K562 (cell line): ENCODE results near the gene SRPK2. TPM values are rescaled to one million over a fixed set of nuclear protein-coding genes. Genes with fewer than 3 reads are reported as not detected.
A peak's percentile ranks its signal among the peaks of the same experiment; 100 is the strongest.

ENCODE experiments used
- ATAC-seq: fragments of 200-7000 bp; cut with Tn5 transposase; 3 replicates; pipeline ENCODE4 v1.9.1; 2020; ENCODE audit warnings: moderate library complexity
- BruUV-seq: library from RNA; stranded (reverse); fragments of 400-500 nt; replicated peaks from 2 replicates; lab custom pipeline; 2021; lab: Mats Ljungman, UMichigan
- CTCF ChIA-PET: fragments of 300-600 bp; formaldehyde crosslinking; extraction: SDS; loops from one replicate; lab custom pipeline; 2021; ENCODE audit warnings: low intra/inter-chr PET ratio; lab: Yijun Ruan, JAX
- POLR2A ChIA-PET: fragments of 300-600, 350-650 bp; sonication (Branson Sonifier 250); formaldehyde crosslinking; extraction: SDS; loops from one replicate; lab custom pipeline; 2021; ENCODE audit warnings: antibody characterized with exemption, inconsistent platforms; lab: Yijun Ruan, JAX
- DNase-seq, 4 experiments: peaks; one replicate each; pipeline versions ENCODE4 v3.0.0 to v3.0.0-alpha.2; 2011 to 2018; ENCODE audit warnings: low spot score in 3 of 4, mixed read lengths in 3 of 4; ENCODE audit errors: extremely low read depth in 1 of 4
- FAIRE-seq: peaks from 2 replicates; lab custom pipeline; 2011; peaks lifted over from hg19 to GRCh38; lab: Jason Lieb, UNC
- H2AFZ ChIP-seq: 2 replicates; pipeline ENCODE4 v1.6.0; 2011; ENCODE audit warnings: low read depth, low read length, control low read depth, inconsistent platforms
- H3K27ac ChIP-seq: fragments of 200-600 bp; 3 replicates; pipeline ENCODE4 v1.8.0; 2011; ENCODE audit warnings: low read depth, mild to moderate bottlenecking, control low read depth, inconsistent platforms, low read length, moderate library complexity, mixed read lengths; ENCODE audit errors: extremely low read depth
- H3K27me3 ChIP-seq, 2 experiments: fragments of 300-600 bp in 1 of 2; 2 replicates in 1 of 2; 3 replicates in 1 of 2; pipeline versions ENCODE4 v1.6.0 to v1.8.0; 2011; ENCODE audit warnings: inconsistent platforms in 2 of 2, low read length in 2 of 2, mild to moderate bottlenecking in 1 of 2, mixed read lengths in 1 of 2, moderate library complexity in 1 of 2; ENCODE audit not compliant: control insufficient read depth in 2 of 2, insufficient read depth in 2 of 2
- H3K36me3 ChIP-seq: fragments of 300-600 bp; 3 replicates; pipeline ENCODE4 v1.8.0; 2011; ENCODE audit warnings: mild to moderate bottlenecking, low read length, inconsistent platforms; ENCODE audit not compliant: control insufficient read depth, insufficient read depth
- H3K4me1 ChIP-seq, 2 experiments: fragments of 200-600 bp in 1 of 2; replicated peaks in 1 of 2; 2 replicates in 1 of 2; 3 replicates in 1 of 2; pipeline versions ENCODE4 v1.5.1 to v1.8.0; 2011; ENCODE audit warnings: inconsistent platforms in 2 of 2, low read length in 2 of 2, mild to moderate bottlenecking in 1 of 2, mixed read lengths in 1 of 2, moderate library complexity in 1 of 2; ENCODE audit not compliant: control insufficient read depth in 2 of 2, insufficient read depth in 2 of 2
- H3K4me2 ChIP-seq: 2 replicates; pipeline ENCODE4 v1.6.1; 2011; ENCODE audit warnings: low read length, control low read depth, inconsistent platforms, mixed read lengths; ENCODE audit not compliant: insufficient read depth
- H3K4me3 ChIP-seq: fragments of 200-600 bp; sonication (generic), shearing (Covaris generic); 2 replicates; pipeline ENCODE4 v1.5.1; 2016; ENCODE audit warnings: control low read depth, inconsistent platforms
- H3K79me2 ChIP-seq: fragments of 200-600 bp; 3 replicates; pipeline ENCODE4 v1.8.0; 2011; ENCODE audit warnings: low read length, inconsistent platforms; ENCODE audit not compliant: control insufficient read depth, insufficient read depth
- H3K9ac ChIP-seq, 2 experiments: 2 replicates each; pipeline versions ENCODE4 v1.6.0 to v1.6.1; 2011; ENCODE audit warnings: low read depth in 2 of 2, low read length in 2 of 2, control low read depth in 1 of 2, inconsistent platforms in 1 of 2, mild to moderate bottlenecking in 1 of 2, mixed read lengths in 1 of 2; ENCODE audit not compliant: insufficient read depth in 1 of 2
- H3K9me1 ChIP-seq: one replicate; pipeline ENCODE4 v1.6.0; 2011; ENCODE audit warnings: inconsistent platforms, mild to moderate bottlenecking, low read length, moderate library complexity; ENCODE audit not compliant: control insufficient read depth, insufficient read depth
- H3K9me3 ChIP-seq: replicated peaks from 2 replicates; pipeline ENCODE4 v1.5.1; 2011; ENCODE audit warnings: low read depth, low read length, inconsistent platforms; ENCODE audit not compliant: control insufficient read depth, insufficient read depth
- H4K20me1 ChIP-seq: replicated peaks from 2 replicates; pipeline ENCODE4 v1.6.1; 2011; ENCODE audit warnings: low read length, inconsistent platforms, mixed read lengths; ENCODE audit not compliant: control insufficient read depth, insufficient read depth
- ARID4B ChIP-seq: sonication (generic); formaldehyde crosslinking; IDR thresholded peaks from 2 replicates; pipeline ENCODE4 v1.8.0; 2022; ENCODE audit warnings: mild to moderate bottlenecking, missing genetic modification reagents
- CTCF ChIP-seq, 3 experiments: IDR thresholded peaks in 2 of 3; conservative IDR thresholded peaks in 1 of 3; 2 replicates each; pipeline ENCODE4 v1.5.1; 2011 to 2012; ENCODE audit warnings: low read length in 3 of 3, mild to moderate bottlenecking in 3 of 3, control low read depth in 2 of 3, improper control_type of control experiment in 1 of 3, inconsistent platforms in 1 of 3, low read depth in 1 of 3, mixed read lengths in 1 of 3, moderate library complexity in 1 of 3; ENCODE audit not compliant: insufficient read depth in 2 of 3
- KLF16 ChIP-seq: IDR thresholded peaks from 2 replicates; pipeline ENCODE4 v1.6.1; 2016; ENCODE audit warnings: antibody characterized with exemption
- MAZ ChIP-seq, 2 experiments: fragments of 450-650 bp in 1 of 2; sonication (generic) in 1 of 2; formaldehyde crosslinking; IDR thresholded peaks in 1 of 2; conservative IDR thresholded peaks in 1 of 2; 2 replicates each; pipeline versions ENCODE4 v1.4.0 to v1.5.0; 2020; ENCODE audit warnings: mild to moderate bottlenecking in 1 of 2, missing genetic modification reagents in 1 of 2
- NEUROD1 ChIP-seq: fragments of 150-350 bp; IDR thresholded peaks from 2 replicates; pipeline ENCODE4 v1.6.1; 2014; ENCODE audit warnings: borderline replicate concordance, low read length, low read depth; ENCODE audit not compliant: partially characterized antibody
- POLR2A ChIP-seq: fragments of 450-650 bp; conservative IDR thresholded peaks from 2 replicates; pipeline ENCODE4 v1.6.1; 2016
- POLR3G ChIP-seq: IDR thresholded peaks from 2 replicates; pipeline ENCODE4 v1.6.1; 2011; ENCODE audit not compliant: insufficient read length, insufficient replicate concordance; ENCODE audit errors: extremely low read depth
- TCF7 ChIP-seq: sonication (generic); IDR thresholded peaks from 2 replicates; pipeline ENCODE4 v1.6.1; 2016; ENCODE audit warnings: antibody characterized with exemption, borderline replicate concordance
- ZBTB17 ChIP-seq: fragments of 450-650 bp; formaldehyde crosslinking; IDR thresholded peaks from 2 replicates; pipeline ENCODE4 v1.4.0; 2020; ENCODE audit warnings: mild to moderate bottlenecking
- ZNF282 ChIP-seq: sonication (generic); formaldehyde crosslinking; IDR thresholded peaks from 2 replicates; pipeline ENCODE4 v1.8.1; 2023; ENCODE audit warnings: missing genetic modification reagents
- ZNF507 ChIP-seq: conservative IDR thresholded peaks from 2 replicates; pipeline ENCODE4 v1.6.1; 2017; ENCODE audit warnings: missing genetic modification characterization, missing compliant biosample characterization
- ZNF780A ChIP-seq: fragments of 250-450 bp; sonication (Bioruptor Pico); IDR thresholded peaks from 2 replicates; pipeline ENCODE4 v1.5.0; 2021; ENCODE audit warnings: mild to moderate bottlenecking
- WGBS: fragments of 100-300 bp; shearing (Covaris generic); methylation state at CpG from one replicate; pipeline ENCODE4 v1.1.6; 2016; ENCODE audit warnings: low coverage, mixed read lengths; ENCODE audit not compliant: insufficient coverage; ENCODE audit errors: missing lambda C conversion rate; 5-methylcytosine and 5-hydroxymethylcytosine counted together
- in situ Hi-C: fragments of 300-500 bp; cut with MboI; formaldehyde crosslinking; loops from 4 replicates; pipeline ENCODE4 v1.15.0; 2018; ENCODE audit warnings: inconsistent platforms, mixed read lengths
- intact Hi-C: fragments of 100-400 bp; cut with micrococcal nuclease; formaldehyde crosslinking; loops from 2 replicates; pipeline ENCODE4 v1.14.2; 2022
- polyA plus RNA-seq, 8 experiments: library from polyadenylated mRNA; depleted of rRNA in 4 of 8; stranded (reverse) in 5 of 8; unstranded in 3 of 8; fragments of >200 nt; fragmentation: Nextera tagmentation in 2 of 8; fragmentation: Illumina TruSeq in 1 of 8; extraction: Ambion mirVana in 2 of 8; extraction: Trizol in 1 of 8; gene quantifications; 2 replicates each; pipeline versions ENCODE4 v1.2.1 to v1.2.3, GENCODE V29; 2011 to 2014; ENCODE audit warnings: inconsistent platforms in 1 of 8, missing spikeins in 1 of 8
- total RNA-seq, 7 experiments: library from RNA; depleted of rRNA in 6 of 7; stranded (reverse); fragments of >200 nt in 6 of 7; fragmentation: Illumina TruSeq in 2 of 7; extraction: Trizol in 2 of 7; gene quantifications; 2 replicates each; pipeline versions ENCODE4 v1.2.1 to v1.2.3, GENCODE V29; 2011 to 2021; ENCODE audit warnings: low replicate concordance in 1 of 7
- TF ChIP-seq, protein P1 (sequence below): IDR thresholded peaks from 2 replicates; pipeline ENCODE4 v1.6.1; 2011; ENCODE audit not compliant: insufficient read length; ENCODE audit errors: extremely low read depth
- TF ChIP-seq, protein P2 (sequence below): fragments of 450-650 bp; IDR thresholded peaks from 2 replicates; pipeline ENCODE4 v1.6.1; 2018; ENCODE audit warnings: mild to moderate bottlenecking, low read depth; ENCODE audit not compliant: partially characterized antibody

SRPK2 gene
- total and polyA plus RNA-seq, 9 of the 15 experiments (the other 6 are each of a cell fraction or from before 2014, with no cell fraction given): 21.5 to 44.7 (median 33.3) TPM

DNA sequence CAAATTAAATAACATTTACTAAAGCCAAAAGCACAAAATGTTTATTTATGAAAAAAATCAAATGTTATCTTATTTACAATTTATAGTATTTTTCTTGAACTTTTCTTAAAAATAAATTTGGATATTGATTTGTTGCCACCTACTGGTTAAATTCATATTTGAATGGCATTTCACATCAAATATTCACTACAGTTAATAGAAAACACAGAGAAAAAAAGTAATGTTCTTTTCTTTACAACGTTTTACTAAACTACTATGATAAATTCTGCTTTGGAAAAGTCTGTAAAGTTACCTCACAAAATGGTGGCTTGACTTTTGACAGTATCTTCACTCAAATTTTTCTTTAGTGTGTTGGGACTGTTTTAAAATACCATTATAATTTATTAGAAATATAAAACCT is 52.7 kb downstream of the SRPK2 start:
- no peak overlapping the region for H3K4me2 ChIP-seq
- FAIRE-seq: no peak
- BruUV-seq: no TSS peak
- H2AFZ ChIP-seq: no peak overlapping the region
- no peak overlapping the region for H3K9ac ChIP-seq
- no peaks in the 10 kb centered on the region for H3K36me3 ChIP-seq
- peaks cover 36% of the 10 kb centered on the region; the same call in 2 of the 3 replicates for H3K79me2 ChIP-seq
- 3% methylated on average over 1 of the region's 1 CpG for WGBS
- intact Hi-C loops (loop anchor here (1.0 to 5.0 kb wide), 3 partner anchors 183 to 414 kb away; no protein-coding TSS in a partner anchor), in situ Hi-C loops (no loop called here)
- no peaks in the 10 kb centered on the region for H3K27me3 ChIP-seq
- ATAC-seq: no peak
- H3K9me1 ChIP-seq: no peaks in the 10 kb centered on the region
- no peak overlapping the region for H3K4me3 ChIP-seq
- no peaks in the 10 kb centered on the region for H3K9me3 ChIP-seq
- DNase-seq: no peak
- H4K20me1 ChIP-seq: no peaks in the 10 kb centered on the region; the same call in 1 of the 2 replicates
- H3K4me1 ChIP-seq: peaks cover 0 to 4% of the 10 kb centered on the region in 2 experiments; a peak in 1 of 5 replicates
- CTCF ChIA-PET: interaction anchor here (1.0 to 1.7 kb wide), 2 partner anchors 183 to 354 kb away, joined by 3 to 12 read pairs; no protein-coding TSS in a partner anchor
- POLR2A ChIA-PET: no interaction called here
- H3K27ac ChIP-seq: no peak overlapping the region
- TF ChIP-seq POLR3G: no peak
- TF ChIP-seq, protein P1, sequence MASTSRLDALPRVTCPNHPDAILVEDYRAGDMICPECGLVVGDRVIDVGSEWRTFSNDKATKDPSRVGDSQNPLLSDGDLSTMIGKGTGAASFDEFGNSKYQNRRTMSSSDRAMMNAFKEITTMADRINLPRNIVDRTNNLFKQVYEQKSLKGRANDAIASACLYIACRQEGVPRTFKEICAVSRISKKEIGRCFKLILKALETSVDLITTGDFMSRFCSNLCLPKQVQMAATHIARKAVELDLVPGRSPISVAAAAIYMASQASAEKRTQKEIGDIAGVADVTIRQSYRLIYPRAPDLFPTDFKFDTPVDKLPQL: no peak
- TF ChIP-seq, protein P2, sequence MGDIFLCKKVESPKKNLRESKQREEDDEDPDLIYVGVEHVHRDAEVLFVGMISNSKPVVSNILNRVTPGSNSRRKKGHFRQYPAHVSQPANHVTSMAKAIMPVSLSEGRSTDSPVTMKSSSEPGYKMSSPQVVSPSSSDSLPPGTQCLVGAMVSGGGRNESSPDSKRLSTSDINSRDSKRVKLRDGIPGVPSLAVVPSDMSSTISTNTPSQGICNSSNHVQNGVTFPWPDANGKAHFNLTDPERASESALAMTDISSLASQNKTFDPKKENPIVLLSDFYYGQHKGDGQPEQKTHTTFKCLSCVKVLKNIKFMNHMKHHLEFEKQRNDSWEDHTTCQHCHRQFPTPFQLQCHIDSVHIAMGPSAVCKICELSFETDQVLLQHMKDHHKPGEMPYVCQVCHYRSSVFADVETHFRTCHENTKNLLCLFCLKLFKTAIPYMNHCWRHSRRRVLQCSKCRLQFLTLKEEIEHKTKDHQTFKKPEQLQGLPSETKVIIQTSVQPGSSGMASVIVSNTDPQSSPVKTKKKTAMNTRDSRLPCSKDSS: no peak
- TF ChIP-seq POLR2A: no peak
- TF ChIP-seq ZNF507 (tag): 0 out of 2 replicates have a peak, but pooled peaks have one; percentile 19
- TF ChIP-seq TCF7: no peak
- TF ChIP-seq NEUROD1: no peak
- no peak for TF ChIP-seq ZBTB17 (CRISPR knock-in tag)
- no peak for TF ChIP-seq ZNF282 (CRISPR knock-in tag)
- TF ChIP-seq ZNF780A (CRISPR knock-in tag): no peak
- TF ChIP-seq CTCF (IDR thresholded peaks at IDR 0.05 in 2 of 3, conservative IDR thresholded peaks at IDR 0.05 in 1 of 3; ENCODE audit: insufficient read depth in 2 of 3, low read depth in 1 of 3, low read length in 3 of 3): peak in 1 of 3 experiments; percentile 59; a peak in 2 of 6 replicates
- no peak for TF ChIP-seq MAZ (CRISPR knock-in tag; conservative IDR thresholded peaks at IDR 0.05 in 1 of 2, IDR thresholded peaks at IDR 0.05 in 1 of 2)
- no peak for TF ChIP-seq ARID4B (CRISPR knock-in tag)
- no peak for TF ChIP-seq KLF16
